ENCODE measurements around the gene LPP.

The LPP gene

DNA sequence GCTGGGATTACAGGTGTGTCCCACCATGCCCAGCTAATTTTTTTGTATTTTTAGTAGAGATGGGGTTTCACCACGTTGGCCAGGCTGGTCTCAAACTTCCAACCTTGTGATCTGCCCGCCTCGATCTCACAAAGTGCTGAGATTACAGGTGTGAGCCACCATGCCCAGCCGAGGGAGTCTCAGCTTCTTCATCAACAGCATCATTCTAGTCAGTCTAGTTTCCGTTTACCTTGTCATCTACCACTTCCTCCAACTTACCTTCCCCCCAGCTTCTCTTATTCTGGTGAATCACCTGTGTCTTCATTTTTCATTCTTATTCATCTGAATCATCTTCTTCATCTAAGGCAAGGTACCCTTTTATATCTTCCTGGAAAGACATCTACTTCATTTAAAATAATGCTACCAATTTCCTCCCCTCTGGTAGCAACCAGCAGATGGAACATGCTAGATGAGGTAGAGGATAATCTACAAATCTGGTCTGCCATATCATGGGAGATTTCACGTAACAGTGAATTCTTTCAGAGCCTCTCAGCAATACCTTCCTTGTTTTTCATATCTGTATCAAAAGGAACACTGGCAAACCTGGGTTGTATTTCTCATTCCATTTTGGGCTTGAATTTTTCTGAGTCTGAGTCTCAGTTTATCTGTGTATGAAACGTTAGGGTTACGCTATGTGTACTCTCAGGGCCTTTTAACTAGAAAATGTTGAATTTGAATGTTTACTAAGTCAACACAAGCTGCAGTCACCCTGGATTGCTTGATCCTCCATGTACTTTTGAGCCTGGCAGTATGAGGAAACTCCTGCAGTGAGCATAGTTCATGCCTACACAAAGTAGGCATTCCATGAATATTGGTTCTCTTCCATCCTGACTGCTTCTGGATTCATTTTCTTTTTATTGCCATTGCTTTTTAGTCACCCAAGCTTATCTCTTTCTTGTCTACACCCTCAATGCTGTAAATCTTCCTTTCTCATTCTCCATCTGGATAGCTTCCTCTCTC lies 16.8 kb downstream of the LPP start:
- CTCF ChIA-PET = interaction anchor here (0.6 to 0.7 kb wide), 3 partner anchors 179 to 451 kb away, joined by 3 to 7 read pairs (median 5); no protein-coding TSS in a partner anchor

GRCh38 chr3:188171682-188172467 lies 17.9 kb downstream of the LPP start:
- CTCF ChIA-PET = interaction anchor here (0.6 to 0.7 kb wide), 2 partner anchors 180 to 452 kb away, joined by 3 to 7 read pairs; no protein-coding TSS in a partner anchor
- no peak overlapping the region for H3K27ac ChIP-seq
- no peak for DNase-seq (ENCODE audit: low spot score)
- TF ChIP-seq, protein P1, sequence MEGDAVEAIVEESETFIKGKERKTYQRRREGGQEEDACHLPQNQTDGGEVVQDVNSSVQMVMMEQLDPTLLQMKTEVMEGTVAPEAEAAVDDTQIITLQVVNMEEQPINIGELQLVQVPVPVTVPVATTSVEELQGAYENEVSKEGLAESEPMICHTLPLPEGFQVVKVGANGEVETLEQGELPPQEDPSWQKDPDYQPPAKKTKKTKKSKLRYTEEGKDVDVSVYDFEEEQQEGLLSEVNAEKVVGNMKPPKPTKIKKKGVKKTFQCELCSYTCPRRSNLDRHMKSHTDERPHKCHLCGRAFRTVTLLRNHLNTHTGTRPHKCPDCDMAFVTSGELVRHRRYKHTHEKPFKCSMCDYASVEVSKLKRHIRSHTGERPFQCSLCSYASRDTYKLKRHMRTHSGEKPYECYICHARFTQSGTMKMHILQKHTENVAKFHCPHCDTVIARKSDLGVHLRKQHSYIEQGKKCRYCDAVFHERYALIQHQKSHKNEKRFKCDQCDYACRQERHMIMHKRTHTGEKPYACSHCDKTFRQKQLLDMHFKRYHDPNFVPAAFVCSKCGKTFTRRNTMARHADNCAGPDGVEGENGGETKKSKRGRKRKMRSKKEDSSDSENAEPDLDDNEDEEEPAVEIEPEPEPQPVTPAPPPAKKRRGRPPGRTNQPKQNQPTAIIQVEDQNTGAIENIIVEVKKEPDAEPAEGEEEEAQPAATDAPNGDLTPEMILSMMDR (conservative IDR thresholded peaks at IDR 0.05; ENCODE audit: low read depth) = no peak
- POLR2A ChIA-PET (ENCODE audit: low non-redundant PET) = no interaction called here

More for the DNA sequence above, 16.8 kb downstream of the LPP start:
- POLR2A ChIA-PET (ENCODE audit: low non-redundant PET) = interaction anchor here (0.7 kb wide), 1 partner anchor 387 kb away, joined by 6 read pairs; no protein-coding TSS in a partner anchor
- DNase-seq (ENCODE audit: low spot score) = peak; percentile 42
- TF ChIP-seq, protein P1 (conservative IDR thresholded peaks at IDR 0.05; ENCODE audit: low read depth) = no peak
- H3K27ac ChIP-seq = no peak overlapping the region

GRCh38 chr3:188174317-188175044 lies 20.5 kb downstream of the LPP start:
- TF ChIP-seq, protein P1 (conservative IDR thresholded peaks at IDR 0.05; ENCODE audit: low read depth) = no peak
- no peak for DNase-seq (ENCODE audit: low spot score)
- H3K27ac ChIP-seq = no peak overlapping the region
- ChIA-PET CTCF (no interaction called here), POLR2A (ENCODE audit: low non-redundant PET) (no interaction called here)

- TF ChIP-seq, protein P1 (conservative IDR thresholded peaks at IDR 0.05; ENCODE audit: low read depth) = no peak
- no peak for DNase-seq (ENCODE audit: low spot score)
- ChIA-PET POLR2A (ENCODE audit: low non-redundant PET) (no interaction called here), CTCF (interaction anchor here (0.7 to 1.6 kb wide), 2 partner anchors 20 to 34 kb away, joined by 3 read pairs; no protein-coding TSS in a partner anchor)
- H3K27ac ChIP-seq = no peak overlapping the region
These were observed 22.5 kb downstream of the LPP start for GRCh38 chr3:188176476-188176875.

DNA sequence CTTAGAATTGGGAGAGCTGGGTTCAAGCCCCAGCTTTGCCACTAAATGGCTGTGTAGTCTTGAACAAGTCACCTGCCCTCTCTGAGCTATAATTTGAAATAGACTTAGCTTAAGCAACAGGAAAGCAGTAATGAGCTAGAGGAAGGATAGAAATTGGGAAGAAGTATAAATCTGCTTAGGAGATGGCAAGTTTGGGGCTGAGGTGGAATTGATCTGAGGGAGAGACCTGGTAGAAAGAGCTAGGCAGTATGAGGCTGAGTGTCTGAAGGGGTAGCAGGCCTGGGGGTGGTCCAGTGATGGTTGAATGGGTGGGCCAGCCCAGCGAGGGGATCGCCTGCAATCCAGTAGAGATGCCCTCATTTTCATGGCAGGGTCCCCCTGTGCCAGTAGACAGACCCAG lies 22.9 kb downstream of the LPP start:
- TF ChIP-seq, protein P1 (conservative IDR thresholded peaks at IDR 0.05; ENCODE audit: low read depth) = no peak
- DNase-seq (ENCODE audit: low spot score) = no peak
- ChIA-PET POLR2A (ENCODE audit: low non-redundant PET) (no interaction called here), CTCF (interaction anchor here (0.7 to 1.6 kb wide), 2 partner anchors 20 to 34 kb away, joined by 3 read pairs; no protein-coding TSS in a partner anchor)
- H3K27ac ChIP-seq = no peak overlapping the region
